WTC11 (cell line): ENCODE results near the gene CXCL16. TPM values are rescaled to one million over a fixed set of nuclear protein-coding genes. Genes with fewer than 3 reads are reported as not detected.

Source experiments
- ATAC-seq: fragments of 200-7000 bp; cut with Tn5 transposase; 2 replicates; pipeline ENCODE4 v1.10.0; 2021; ENCODE audit warnings: mild to moderate bottlenecking, moderate library complexity
- CTCF ChIA-PET: fragments of 300-600 bp; sonication (Branson Sonifier 250); formaldehyde crosslinking; loops from one replicate; lab custom pipeline; 2021; ENCODE audit warnings: antibody characterized with exemption; lab: Charles Lee
- POLR2A ChIA-PET: fragments of 350-600 bp; sonication (Branson Sonifier 250); formaldehyde crosslinking; loops from one replicate; lab custom pipeline; 2021; ENCODE audit warnings: antibody characterized with exemption; lab: Charles Lee
- DNase-seq: peaks from one replicate; pipeline ENCODE4 v3.0.0; 2021; ENCODE audit warnings: low spot score
- H3K27ac Mint-ChIP-seq: 2 replicates; pipeline ENCODE4 v1.8.0; 2021; ENCODE audit warnings: mixed read lengths
- H3K27me3 Mint-ChIP-seq: 2 replicates; pipeline ENCODE4 v1.8.0; 2021; ENCODE audit warnings: low read depth, mild to moderate bottlenecking, moderate library complexity, mixed read lengths
- H3K36me3 Mint-ChIP-seq: 2 replicates; pipeline ENCODE4 v1.8.0; 2021; ENCODE audit warnings: mixed read lengths
- H3K4me1 Mint-ChIP-seq: 2 replicates; pipeline ENCODE4 v1.8.0; 2022; ENCODE audit warnings: mixed read lengths
- H3K4me3 Mint-ChIP-seq: 2 replicates; pipeline ENCODE4 v1.8.0; 2021; ENCODE audit warnings: mild to moderate bottlenecking, moderate library complexity, mixed read lengths
- H3K9me3 Mint-ChIP-seq: 2 replicates; pipeline ENCODE4 v1.8.0; 2021; ENCODE audit warnings: mixed read lengths
- CREB1 ChIP-seq: sonication (generic); formaldehyde crosslinking; IDR thresholded peaks from 2 replicates; pipeline ENCODE4 v1.8.0; 2023; ENCODE audit warnings: mild to moderate bottlenecking, missing genetic modification reagents
- ELF4 ChIP-seq: sonication (generic); formaldehyde crosslinking; IDR thresholded peaks from 2 replicates; pipeline ENCODE4 v1.8.1; 2022; ENCODE audit warnings: low read depth, mild to moderate bottlenecking, moderate library complexity, missing genetic modification reagents
- FOXK1 ChIP-seq: sonication (generic); formaldehyde crosslinking; IDR thresholded peaks from 2 replicates; pipeline ENCODE4 v1.8.0; 2022; ENCODE audit warnings: mild to moderate bottlenecking, moderate library complexity, missing genetic modification reagents
- FOXP4 ChIP-seq: sonication (generic); formaldehyde crosslinking; IDR thresholded peaks from 2 replicates; pipeline ENCODE4 v1.8.0; 2022; ENCODE audit warnings: mild to moderate bottlenecking, missing genetic modification reagents
- GABPB1 ChIP-seq: sonication (generic); formaldehyde crosslinking; IDR thresholded peaks from 2 replicates; pipeline ENCODE4 v1.8.1; 2023; ENCODE audit warnings: mild to moderate bottlenecking, missing genetic modification reagents
- HMGA2 ChIP-seq: fragments of 250-450 bp; sonication (Bioruptor Pico); IDR thresholded peaks from 2 replicates; pipeline ENCODE4 v1.4.0; 2021; ENCODE audit warnings: mild to moderate bottlenecking, moderate library complexity
- IRF1 ChIP-seq: sonication (generic); formaldehyde crosslinking; IDR thresholded peaks from 2 replicates; pipeline ENCODE4 v1.8.0; 2023; ENCODE audit warnings: missing genetic modification reagents
- JAZF1 ChIP-seq: fragments of 250-450 bp; sonication (Bioruptor Pico); IDR thresholded peaks from 2 replicates; pipeline ENCODE4 v1.9.0; 2021; ENCODE audit warnings: moderate library complexity, mild to moderate bottlenecking, inconsistent platforms
- NFYB ChIP-seq: sonication (generic); formaldehyde crosslinking; conservative IDR thresholded peaks from 2 replicates; pipeline ENCODE4 v1.8.0; 2022; ENCODE audit warnings: low read depth, missing genetic modification reagents
- NR2C2 ChIP-seq: sonication (generic); formaldehyde crosslinking; IDR thresholded peaks from 2 replicates; pipeline ENCODE4 v1.8.0; 2022; ENCODE audit warnings: mild to moderate bottlenecking, missing genetic modification reagents
- NR3C1 ChIP-seq: sonication (generic); formaldehyde crosslinking; conservative IDR thresholded peaks from 2 replicates; pipeline ENCODE4 v1.8.1; 2023; ENCODE audit warnings: low read depth, mild to moderate bottlenecking, missing genetic modification reagents
- OVOL2 ChIP-seq: fragments of 250-450 bp; sonication (Bioruptor Pico); IDR thresholded peaks from 2 replicates; pipeline ENCODE4 v1.9.0; 2021; ENCODE audit warnings: mild to moderate bottlenecking, borderline replicate concordance
- RELA ChIP-seq: sonication (generic); formaldehyde crosslinking; IDR thresholded peaks from 2 replicates; pipeline ENCODE4 v1.8.1; 2022; ENCODE audit warnings: missing genetic modification reagents, mild to moderate bottlenecking, borderline replicate concordance
- RORB ChIP-seq: fragments of 250-450 bp; sonication (Bioruptor Pico); IDR thresholded peaks from 2 replicates; pipeline ENCODE4 v1.9.0; 2021; ENCODE audit warnings: mild to moderate bottlenecking
- SMAD4 ChIP-seq: sonication (generic); formaldehyde crosslinking; IDR thresholded peaks from 2 replicates; pipeline ENCODE4 v1.8.0; 2022; ENCODE audit warnings: mild to moderate bottlenecking, missing genetic modification reagents
- TEAD1 ChIP-seq: sonication (generic); formaldehyde crosslinking; IDR thresholded peaks from 2 replicates; pipeline ENCODE4 v1.8.0; 2022; ENCODE audit warnings: mild to moderate bottlenecking, missing genetic modification reagents
- ZMAT4 ChIP-seq: fragments of 250-450 bp; sonication (Bioruptor Pico); IDR thresholded peaks from 2 replicates; pipeline ENCODE4 v1.9.0; 2021; ENCODE audit warnings: mild to moderate bottlenecking
- ZNF219 ChIP-seq: sonication (generic); formaldehyde crosslinking; IDR thresholded peaks from 2 replicates; pipeline ENCODE4 v1.8.0; 2023; ENCODE audit warnings: missing genetic modification reagents, mild to moderate bottlenecking, borderline replicate concordance
- ZNF396 ChIP-seq: fragments of 250-450 bp; sonication (Bioruptor Pico); IDR thresholded peaks from 2 replicates; pipeline ENCODE4 v1.8.0; 2021; ENCODE audit warnings: mild to moderate bottlenecking, moderate library complexity, borderline replicate concordance
- ZNF423 ChIP-seq: fragments of 250-450 bp; sonication (Bioruptor Pico); IDR thresholded peaks from 2 replicates; pipeline ENCODE4 v2.1.2; 2022; ENCODE audit warnings: mild to moderate bottlenecking, moderate library complexity
- total RNA-seq: library from RNA; stranded (reverse); gene quantifications from 3 replicates; pipeline ENCODE4 v1.2.3, GENCODE V29; 2021
- TF ChIP-seq, protein P1 (sequence below): sonication (generic); formaldehyde crosslinking; IDR thresholded peaks from 2 replicates; pipeline ENCODE4 v1.8.0; 2022; ENCODE audit warnings: mild to moderate bottlenecking, missing genetic modification reagents
- TF ChIP-seq, protein P2 (sequence below): fragments of 200-600 bp; IDR thresholded peaks from 2 replicates; pipeline ENCODE4 v1.8.0; 2022; ENCODE audit warnings: antibody characterized with exemption
- TF ChIP-seq, protein P3 (sequence below): fragments of 250-450 bp; sonication (Bioruptor Pico); IDR thresholded peaks from 2 replicates; pipeline ENCODE4 v1.9.0; 2021; ENCODE audit warnings: mild to moderate bottlenecking, borderline replicate concordance
- TF ChIP-seq, protein P4 (sequence below): sonication (generic); formaldehyde crosslinking; IDR thresholded peaks from 2 replicates; pipeline ENCODE4 v1.8.1; 2022; ENCODE audit warnings: mild to moderate bottlenecking, missing genetic modification reagents, moderate library complexity, borderline replicate concordance

Gene CXCL16
- total RNA-seq, 1 experiment from 2014 or later = 3.8 TPM

DNA sequence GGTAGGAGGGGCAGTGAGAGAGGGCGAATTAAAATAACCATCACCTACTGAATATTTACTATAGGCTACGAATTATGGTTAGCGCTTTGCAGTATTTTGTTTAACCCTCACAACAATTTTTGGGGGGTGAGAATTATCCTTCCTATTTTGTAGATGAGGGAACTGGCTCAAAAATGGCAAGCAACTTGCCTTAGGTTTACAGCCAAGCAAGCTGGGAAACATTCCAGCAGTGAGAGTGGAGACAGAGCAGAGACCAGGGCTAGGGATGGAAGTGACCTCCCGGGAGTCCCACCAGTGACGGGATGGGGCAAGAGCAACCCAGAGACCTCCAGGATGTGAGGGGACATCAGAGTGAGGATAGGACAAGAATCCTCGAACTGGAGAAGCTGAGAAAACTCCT lies 46.8 kb upstream of the CXCL16 start:
- Mint-ChIP-seq H3K9me3 (no peaks in the 10 kb centered on the region), H3K27me3 (peaks cover 52% of the 10 kb centered on the region), H3K27ac (peak overlapping the region; percentile 79), H3K4me1 (peaks cover 33% of the 10 kb centered on the region), H3K4me3 (no peak overlapping the region), H3K36me3 (no peaks in the 10 kb centered on the region)
- no peak for DNase-seq
- CTCF ChIA-PET = interaction anchor here (0.8 to 2.1 kb wide), 5 partner anchors 10 to 94 kb away, joined by 4 to 9 read pairs (median 5); partner anchors contain the start of genes ARRB2, PLD2 and PSMB6
- no peak for TF ChIP-seq IRF1 (CRISPR knock-in tag)
- TF ChIP-seq RORB (CRISPR knock-in tag) = no peak
- TF ChIP-seq, protein P1, sequence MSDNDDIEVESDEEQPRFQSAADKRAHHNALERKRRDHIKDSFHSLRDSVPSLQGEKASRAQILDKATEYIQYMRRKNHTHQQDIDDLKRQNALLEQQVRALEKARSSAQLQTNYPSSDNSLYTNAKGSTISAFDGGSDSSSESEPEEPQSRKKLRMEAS (CRISPR knock-in tag) = no peak
- TF ChIP-seq SMAD4 (CRISPR knock-in tag) = no peak
- no peak for TF ChIP-seq JAZF1 (CRISPR knock-in tag)
- TF ChIP-seq, protein P2, sequence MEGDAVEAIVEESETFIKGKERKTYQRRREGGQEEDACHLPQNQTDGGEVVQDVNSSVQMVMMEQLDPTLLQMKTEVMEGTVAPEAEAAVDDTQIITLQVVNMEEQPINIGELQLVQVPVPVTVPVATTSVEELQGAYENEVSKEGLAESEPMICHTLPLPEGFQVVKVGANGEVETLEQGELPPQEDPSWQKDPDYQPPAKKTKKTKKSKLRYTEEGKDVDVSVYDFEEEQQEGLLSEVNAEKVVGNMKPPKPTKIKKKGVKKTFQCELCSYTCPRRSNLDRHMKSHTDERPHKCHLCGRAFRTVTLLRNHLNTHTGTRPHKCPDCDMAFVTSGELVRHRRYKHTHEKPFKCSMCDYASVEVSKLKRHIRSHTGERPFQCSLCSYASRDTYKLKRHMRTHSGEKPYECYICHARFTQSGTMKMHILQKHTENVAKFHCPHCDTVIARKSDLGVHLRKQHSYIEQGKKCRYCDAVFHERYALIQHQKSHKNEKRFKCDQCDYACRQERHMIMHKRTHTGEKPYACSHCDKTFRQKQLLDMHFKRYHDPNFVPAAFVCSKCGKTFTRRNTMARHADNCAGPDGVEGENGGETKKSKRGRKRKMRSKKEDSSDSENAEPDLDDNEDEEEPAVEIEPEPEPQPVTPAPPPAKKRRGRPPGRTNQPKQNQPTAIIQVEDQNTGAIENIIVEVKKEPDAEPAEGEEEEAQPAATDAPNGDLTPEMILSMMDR = no peak
- TF ChIP-seq ZNF219 (CRISPR knock-in tag) = no peak
- no peak for TF ChIP-seq GABPB1 (CRISPR knock-in tag)
- no peak for TF ChIP-seq NFYB (CRISPR knock-in tag)
- no peak for TF ChIP-seq RELA
- no peak for TF ChIP-seq TEAD1
- TF ChIP-seq, protein P3, sequence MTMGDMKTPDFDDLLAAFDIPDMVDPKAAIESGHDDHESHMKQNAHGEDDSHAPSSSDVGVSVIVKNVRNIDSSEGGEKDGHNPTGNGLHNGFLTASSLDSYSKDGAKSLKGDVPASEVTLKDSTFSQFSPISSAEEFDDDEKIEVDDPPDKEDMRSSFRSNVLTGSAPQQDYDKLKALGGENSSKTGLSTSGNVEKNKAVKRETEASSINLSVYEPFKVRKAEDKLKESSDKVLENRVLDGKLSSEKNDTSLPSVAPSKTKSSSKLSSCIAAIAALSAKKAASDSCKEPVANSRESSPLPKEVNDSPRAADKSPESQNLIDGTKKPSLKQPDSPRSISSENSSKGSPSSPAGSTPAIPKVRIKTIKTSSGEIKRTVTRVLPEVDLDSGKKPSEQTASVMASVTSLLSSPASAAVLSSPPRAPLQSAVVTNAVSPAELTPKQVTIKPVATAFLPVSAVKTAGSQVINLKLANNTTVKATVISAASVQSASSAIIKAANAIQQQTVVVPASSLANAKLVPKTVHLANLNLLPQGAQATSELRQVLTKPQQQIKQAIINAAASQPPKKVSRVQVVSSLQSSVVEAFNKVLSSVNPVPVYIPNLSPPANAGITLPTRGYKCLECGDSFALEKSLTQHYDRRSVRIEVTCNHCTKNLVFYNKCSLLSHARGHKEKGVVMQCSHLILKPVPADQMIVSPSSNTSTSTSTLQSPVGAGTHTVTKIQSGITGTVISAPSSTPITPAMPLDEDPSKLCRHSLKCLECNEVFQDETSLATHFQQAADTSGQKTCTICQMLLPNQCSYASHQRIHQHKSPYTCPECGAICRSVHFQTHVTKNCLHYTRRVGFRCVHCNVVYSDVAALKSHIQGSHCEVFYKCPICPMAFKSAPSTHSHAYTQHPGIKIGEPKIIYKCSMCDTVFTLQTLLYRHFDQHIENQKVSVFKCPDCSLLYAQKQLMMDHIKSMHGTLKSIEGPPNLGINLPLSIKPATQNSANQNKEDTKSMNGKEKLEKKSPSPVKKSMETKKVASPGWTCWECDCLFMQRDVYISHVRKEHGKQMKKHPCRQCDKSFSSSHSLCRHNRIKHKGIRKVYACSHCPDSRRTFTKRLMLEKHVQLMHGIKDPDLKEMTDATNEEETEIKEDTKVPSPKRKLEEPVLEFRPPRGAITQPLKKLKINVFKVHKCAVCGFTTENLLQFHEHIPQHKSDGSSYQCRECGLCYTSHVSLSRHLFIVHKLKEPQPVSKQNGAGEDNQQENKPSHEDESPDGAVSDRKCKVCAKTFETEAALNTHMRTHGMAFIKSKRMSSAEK = no peak
- TF ChIP-seq ZMAT4 = no peak
- TF ChIP-seq, protein P4, sequence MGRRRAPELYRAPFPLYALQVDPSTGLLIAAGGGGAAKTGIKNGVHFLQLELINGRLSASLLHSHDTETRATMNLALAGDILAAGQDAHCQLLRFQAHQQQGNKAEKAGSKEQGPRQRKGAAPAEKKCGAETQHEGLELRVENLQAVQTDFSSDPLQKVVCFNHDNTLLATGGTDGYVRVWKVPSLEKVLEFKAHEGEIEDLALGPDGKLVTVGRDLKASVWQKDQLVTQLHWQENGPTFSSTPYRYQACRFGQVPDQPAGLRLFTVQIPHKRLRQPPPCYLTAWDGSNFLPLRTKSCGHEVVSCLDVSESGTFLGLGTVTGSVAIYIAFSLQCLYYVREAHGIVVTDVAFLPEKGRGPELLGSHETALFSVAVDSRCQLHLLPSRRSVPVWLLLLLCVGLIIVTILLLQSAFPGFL (CRISPR knock-in tag) = no peak
- no peak for TF ChIP-seq ZNF423 (CRISPR knock-in tag)
- TF ChIP-seq ELF4 (CRISPR knock-in tag) = no peak
- TF ChIP-seq NR3C1 = no peak
- POLR2A ChIA-PET = no interaction called here
- ATAC-seq = no peak

DNA sequence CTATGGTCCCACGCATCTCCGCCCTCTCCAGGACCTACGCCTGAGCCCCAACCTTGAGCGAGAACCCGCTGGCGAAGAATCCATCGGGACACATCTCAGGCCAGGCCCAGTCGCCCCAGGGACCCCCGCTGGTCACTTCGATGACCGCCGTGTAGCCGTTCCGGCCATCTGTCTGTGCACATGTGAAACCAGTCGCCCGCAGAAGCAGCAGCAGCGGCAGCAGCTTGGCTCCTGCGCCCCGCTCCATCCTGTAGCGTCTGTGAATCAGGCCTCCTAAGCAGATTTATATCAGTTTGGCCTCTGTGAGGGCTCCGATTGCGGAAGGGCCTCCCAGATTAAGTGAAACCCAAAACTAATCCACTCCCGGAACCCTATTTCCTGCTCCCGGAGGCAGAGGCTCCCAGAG lies 46.4 kb upstream of the CXCL16 start, which contains the start of gene VMO1:
TSS of gene VMO1 (minus strand) at position 259 of the 406 bp plus-strand sequence. CDS start at position 247, 12 bp downstream.
- Mint-ChIP-seq H3K4me3 (no peak within 1 kb of the TSS), H3K9me3 (no peaks in the 10 kb centered on the region), H3K27me3 (peaks cover 48% of the 10 kb centered on the region), H3K4me1 (peaks cover 33% of the 10 kb centered on the region), H3K36me3 (no peaks in the 10 kb centered on the region), H3K27ac (peak within 1 kb of the TSS; percentile 79)
- DNase-seq (peak; percentile 23), ATAC-seq (no peak)
- POLR2A ChIA-PET = no interaction called here
- CTCF ChIA-PET = interaction anchor here (0.8 to 2.1 kb wide), 5 partner anchors 10 to 95 kb away, joined by 4 to 9 read pairs (median 5); partner anchors contain the start of genes ARRB2, PLD2 and PSMB6
- no peak for TF ChIP-seq CREB1
- no peak for TF ChIP-seq OVOL2 (CRISPR knock-in tag)
- no peak for TF ChIP-seq HMGA2 (CRISPR knock-in tag)
- TF ChIP-seq FOXK1 (CRISPR knock-in tag) = no peak
- no peak for TF ChIP-seq NR2C2 (CRISPR knock-in tag)
- TF ChIP-seq, protein P2 = no peak
- no peak for TF ChIP-seq FOXP4 (CRISPR knock-in tag)
- TF ChIP-seq ZNF396 (CRISPR knock-in tag) = no peak
